GM12801 (cell line): ENCODE results near the gene STXBP4.

Source experiments
- TF ChIP-seq, protein P1 (sequence below): IDR thresholded peaks from one replicate; pipeline ENCODE4 v1.5.1; 2011; ENCODE audit warnings: control low read depth; ENCODE audit not compliant: insufficient read length; ENCODE audit errors: extremely low read depth

STXBP4 gene, protein sequence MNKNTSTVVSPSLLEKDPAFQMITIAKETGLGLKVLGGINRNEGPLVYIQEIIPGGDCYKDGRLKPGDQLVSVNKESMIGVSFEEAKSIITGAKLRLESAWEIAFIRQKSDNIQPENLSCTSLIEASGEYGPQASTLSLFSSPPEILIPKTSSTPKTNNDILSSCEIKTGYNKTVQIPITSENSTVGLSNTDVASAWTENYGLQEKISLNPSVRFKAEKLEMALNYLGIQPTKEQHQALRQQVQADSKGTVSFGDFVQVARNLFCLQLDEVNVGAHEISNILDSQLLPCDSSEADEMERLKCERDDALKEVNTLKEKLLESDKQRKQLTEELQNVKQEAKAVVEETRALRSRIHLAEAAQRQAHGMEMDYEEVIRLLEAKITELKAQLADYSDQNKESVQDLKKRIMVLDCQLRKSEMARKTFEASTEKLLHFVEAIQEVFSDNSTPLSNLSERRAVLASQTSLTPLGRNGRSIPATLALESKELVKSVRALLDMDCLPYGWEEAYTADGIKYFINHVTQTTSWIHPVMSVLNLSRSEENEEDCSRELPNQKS

DNA sequence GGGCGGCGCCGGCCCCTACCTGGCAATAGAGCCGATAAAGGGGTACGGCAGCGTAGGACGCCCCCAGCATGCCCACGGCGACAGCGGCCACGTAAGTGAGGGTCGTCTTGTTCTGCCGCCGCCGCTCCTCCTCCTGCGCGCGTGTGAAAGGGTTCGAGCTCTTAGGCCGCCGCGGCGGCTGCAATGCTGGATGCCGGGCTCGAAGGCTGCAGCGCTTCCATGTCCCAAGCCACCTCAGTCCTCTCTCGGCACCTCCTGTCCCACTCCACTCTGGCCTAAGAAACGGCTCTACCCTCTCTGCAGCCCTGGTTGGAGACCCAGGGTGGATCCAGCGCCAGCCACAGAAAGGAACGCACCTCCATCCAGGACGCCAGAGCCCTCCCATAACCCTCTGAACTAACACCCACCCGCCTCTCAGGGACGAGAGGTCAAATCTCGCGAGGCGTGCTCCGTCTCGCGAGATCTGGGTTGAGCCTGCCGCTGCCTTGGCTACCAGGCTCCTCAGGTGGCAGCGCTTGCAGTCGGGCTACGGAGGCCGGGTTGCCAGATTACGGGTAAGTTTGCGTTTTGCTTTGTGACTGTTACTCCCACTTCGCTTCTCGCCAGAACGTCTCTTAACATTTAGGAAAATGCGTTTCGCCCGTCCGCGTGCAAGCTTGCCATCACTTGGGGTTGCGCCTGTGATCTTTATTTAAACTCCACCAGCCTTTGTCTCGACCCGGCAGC lies at the start of gene STXBP4, which contains the start of gene COX11:
TSS of gene STXBP4 (plus strand) at position 504 of the 726 bp plus-strand sequence. CDS start 17,455 bp downstream, outside the sequence.
TSS of gene COX11 (minus strand) at position 393 of the 726 bp plus-strand sequence. CDS start at position 385, 8 bp downstream.
- TF ChIP-seq, protein P1, sequence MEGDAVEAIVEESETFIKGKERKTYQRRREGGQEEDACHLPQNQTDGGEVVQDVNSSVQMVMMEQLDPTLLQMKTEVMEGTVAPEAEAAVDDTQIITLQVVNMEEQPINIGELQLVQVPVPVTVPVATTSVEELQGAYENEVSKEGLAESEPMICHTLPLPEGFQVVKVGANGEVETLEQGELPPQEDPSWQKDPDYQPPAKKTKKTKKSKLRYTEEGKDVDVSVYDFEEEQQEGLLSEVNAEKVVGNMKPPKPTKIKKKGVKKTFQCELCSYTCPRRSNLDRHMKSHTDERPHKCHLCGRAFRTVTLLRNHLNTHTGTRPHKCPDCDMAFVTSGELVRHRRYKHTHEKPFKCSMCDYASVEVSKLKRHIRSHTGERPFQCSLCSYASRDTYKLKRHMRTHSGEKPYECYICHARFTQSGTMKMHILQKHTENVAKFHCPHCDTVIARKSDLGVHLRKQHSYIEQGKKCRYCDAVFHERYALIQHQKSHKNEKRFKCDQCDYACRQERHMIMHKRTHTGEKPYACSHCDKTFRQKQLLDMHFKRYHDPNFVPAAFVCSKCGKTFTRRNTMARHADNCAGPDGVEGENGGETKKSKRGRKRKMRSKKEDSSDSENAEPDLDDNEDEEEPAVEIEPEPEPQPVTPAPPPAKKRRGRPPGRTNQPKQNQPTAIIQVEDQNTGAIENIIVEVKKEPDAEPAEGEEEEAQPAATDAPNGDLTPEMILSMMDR = no peak

DNA sequence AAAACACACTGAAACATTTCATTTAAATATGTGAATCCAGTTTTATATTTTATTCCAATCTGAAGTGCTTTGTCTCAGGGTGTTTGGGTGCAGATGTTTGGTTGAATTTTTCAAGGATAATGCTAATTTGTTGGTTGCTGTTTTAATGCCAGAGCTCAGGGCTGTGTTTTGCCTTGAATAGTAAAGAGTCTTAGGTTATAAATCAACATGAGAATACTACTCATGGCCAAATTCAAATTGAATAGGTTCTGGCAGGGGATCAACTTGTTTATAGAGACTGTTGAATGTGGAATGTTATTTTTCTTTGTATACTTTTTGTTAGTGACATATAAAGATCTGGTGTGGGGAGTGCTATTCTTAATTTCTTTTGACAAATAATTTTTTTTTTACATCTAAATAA lies 49.1 kb upstream of the STXBP4 start:
- TF ChIP-seq, protein P1 = no peak

DNA sequence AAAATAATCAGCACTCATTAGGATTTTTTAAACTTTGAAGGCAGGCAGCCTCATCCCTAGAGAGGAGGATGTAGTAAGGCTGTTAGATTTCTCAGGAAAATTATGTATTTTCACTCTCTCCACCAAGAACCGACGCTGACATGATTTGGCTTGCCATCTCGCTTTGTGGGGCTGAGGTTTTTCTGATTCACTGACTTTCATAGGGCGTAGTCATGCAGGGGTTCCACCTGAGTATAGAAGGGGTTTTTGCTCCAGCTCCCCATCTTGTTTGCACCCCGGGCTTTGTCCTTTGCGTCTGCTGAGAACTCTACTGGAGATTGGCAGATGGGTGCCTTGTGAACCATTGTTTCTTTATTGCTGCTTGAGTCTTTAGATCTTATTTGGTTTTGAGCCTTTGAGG lies 47.7 kb upstream of the STXBP4 start:
- TF ChIP-seq, protein P1 = no peak

DNA sequence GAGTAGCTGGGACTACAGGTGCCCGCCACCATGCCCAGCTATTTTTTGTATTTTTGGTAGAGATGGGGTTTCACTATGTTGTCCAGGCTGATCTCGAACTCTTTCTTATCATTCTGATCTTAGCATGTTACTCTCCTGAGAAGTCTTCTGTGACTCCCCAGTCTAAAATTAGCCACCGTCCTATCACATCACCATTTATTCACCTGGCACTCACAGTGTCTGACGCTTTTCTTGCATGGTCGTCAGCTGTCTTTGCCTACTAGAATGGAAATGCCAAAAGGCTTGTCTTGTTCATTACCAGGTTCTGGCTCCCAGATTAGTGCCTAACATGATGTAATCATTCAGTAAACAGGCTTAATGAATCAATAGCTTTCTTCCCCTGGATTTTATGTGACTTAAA lies 44.2 kb upstream of the STXBP4 start:
- TF ChIP-seq, protein P1 = no peak

DNA sequence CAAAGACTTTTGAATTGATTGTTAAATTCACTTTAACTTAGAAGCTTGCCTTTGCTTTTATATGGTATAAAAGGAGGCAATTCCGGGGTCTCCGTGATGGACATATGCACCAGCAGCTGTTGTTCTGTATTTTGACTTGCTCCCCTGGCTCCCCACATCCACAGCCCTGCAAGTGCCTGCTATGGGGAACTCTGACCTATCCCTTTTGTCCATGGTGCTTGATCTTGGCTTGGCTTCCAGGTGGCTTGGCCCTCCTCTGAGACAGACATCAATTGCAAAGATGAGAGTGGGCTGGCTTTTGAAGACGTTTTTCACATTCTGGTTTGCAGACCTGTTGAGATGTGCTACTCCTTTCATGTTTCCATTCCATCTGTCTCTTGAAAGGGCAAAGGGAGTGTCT lies 41.0 kb upstream of the STXBP4 start:
- TF ChIP-seq, protein P1 = no peak

DNA sequence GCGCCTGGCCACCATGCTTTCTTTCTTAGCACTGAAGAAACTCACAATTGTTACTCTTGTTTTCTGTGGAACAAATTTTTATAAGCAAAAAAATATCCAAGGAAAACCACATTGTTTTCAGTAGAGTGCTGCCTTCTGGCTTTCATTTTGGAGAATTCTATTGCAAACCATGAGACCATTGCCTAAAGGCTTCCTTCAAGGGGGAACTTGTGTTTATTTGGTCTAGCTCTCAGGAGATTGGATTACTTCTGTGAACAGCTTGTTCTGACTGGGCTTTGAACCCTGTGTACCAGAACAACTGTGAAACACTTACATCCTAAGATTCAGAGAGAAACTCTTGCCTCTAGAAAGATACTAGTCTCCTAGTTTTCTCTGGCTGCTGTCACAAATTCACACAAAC lies 35.9 kb upstream of the STXBP4 start:
- TF ChIP-seq, protein P1 = no peak

DNA sequence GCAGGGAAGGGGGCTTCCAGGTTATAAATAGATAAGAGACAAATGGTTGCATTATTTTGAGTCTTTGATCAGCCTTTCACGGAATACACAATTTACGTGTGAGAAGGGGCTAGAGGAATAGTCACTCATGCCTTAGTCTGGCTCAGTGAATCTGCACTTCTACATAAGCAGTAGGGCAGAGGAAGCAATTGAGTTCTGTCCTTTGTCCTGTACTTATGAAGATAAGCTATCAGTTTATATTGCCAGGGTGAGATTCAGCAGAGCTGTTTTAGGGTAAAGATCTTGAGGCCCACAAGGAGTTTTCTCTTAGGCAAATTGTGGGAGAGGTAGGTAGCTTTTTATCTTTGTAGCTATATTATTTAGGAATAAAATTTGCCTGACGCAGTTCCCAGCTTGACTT lies 34.6 kb upstream of the STXBP4 start:
- TF ChIP-seq, protein P1 = no peak
